ENCODE measurements around the gene COL9A2. TPM values are rescaled to one million over a fixed set of nuclear protein-coding genes. Genes with fewer than 3 reads are reported as not detected.

Gene COL9A2
- polyA plus RNA-seq, 2 of the 4 experiments (the other 2 are of a cell fraction), result 0.12 to 0.16 TPM

- no peak for ATAC-seq
- Histone ChIP-seq H3K9me3 (no peaks in the 10 kb centered on the region), H3K4me2 (no peak overlapping the region), H3K4me1 (no peaks in the 10 kb centered on the region), H3K27ac (no peak overlapping the region), H3K4me3 (no peak overlapping the region)
- no peak for DNase-seq (ENCODE audit: low read depth in 1 of 2, low spot score in 1 of 2)
- POLR2A ChIA-PET, result no interaction called here
- CTCF ChIA-PET, result interaction anchor here (0.7 to 1.6 kb wide), 3 partner anchors 8 to 242 kb away, joined by 3 to 5 read pairs (median 3); no protein-coding TSS in a partner anchor
- FAIRE-seq, result no peak
- WGBS (ENCODE audit: missing lambda C conversion rate), result 86% methylated on average over 6 of the region's 6 CpGs
- TF ChIP-seq SREBF2 (IDR thresholded peaks at IDR 0.05) (no peak), FOXS1 (CRISPR knock-in tag; IDR thresholded peaks at IDR 0.05) (no peak)
Measured at GRCh38 chr1:40307186-40307585, 9.9 kb downstream of the COL9A2 start.

GRCh38 chr1:40306296-40306695, 10.8 kb downstream of the COL9A2 start:
- ChIA-PET POLR2A (no interaction called here), CTCF (interaction anchor here (0.6 to 1.6 kb wide), 6 partner anchors 9 to 1199 kb away, joined by 3 to 5 read pairs (median 4); no protein-coding TSS in a partner anchor)
- Histone ChIP-seq H3K4me1 (no peaks in the 10 kb centered on the region), H3K27ac (no peak overlapping the region), H3K4me3 (no peak overlapping the region), H3K9me3 (no peaks in the 10 kb centered on the region), H3K4me2 (no peak overlapping the region)
- no peak for DNase-seq (ENCODE audit: low read depth in 1 of 2, low spot score in 1 of 2)
- no peak for ATAC-seq
- FAIRE-seq, result no peak
- TF ChIP-seq ELK1 (IDR thresholded peaks at IDR 0.05; ENCODE audit: low read depth, low read length), result no peak
- WGBS (ENCODE audit: missing lambda C conversion rate), result 59% methylated on average over 2 of the region's 4 CpGs

- 88% methylated on average over 1 of the region's 2 CpGs for WGBS (ENCODE audit: missing lambda C conversion rate)
- H3K4me1 ChIP-seq, result no peaks in the 10 kb centered on the region
- H3K27ac ChIP-seq, result no peak overlapping the region
- H3K9me3 ChIP-seq, result no peaks in the 10 kb centered on the region
- no peak for TF ChIP-seq CBX2 (IDR thresholded peaks at IDR 0.05; ENCODE audit: borderline replicate concordance, low read depth)
- no peak for TF ChIP-seq CHD2 (IDR thresholded peaks at IDR 0.05; ENCODE audit: low read length, partially characterized antibody)
- no peak for TF ChIP-seq JUNB (IDR thresholded peaks at IDR 0.05)
- no peak for TF ChIP-seq HES2 (IDR thresholded peaks at IDR 0.05)
- no peak for TF ChIP-seq ZNF302 (CRISPR knock-in tag; IDR thresholded peaks at IDR 0.05)
- TF ChIP-seq ZFP36 (IDR thresholded peaks at IDR 0.05; ENCODE audit: borderline replicate concordance, partially characterized antibody), result no peak
- TF ChIP-seq KDM5A (IDR thresholded peaks at IDR 0.05), result no peak
- no peak for TF ChIP-seq PHF8 (IDR thresholded peaks at IDR 0.05; ENCODE audit: borderline replicate concordance, low read depth)
- no peak for TF ChIP-seq FOSB (CRISPR knock-in tag; IDR thresholded peaks at IDR 0.05)
- TF ChIP-seq FOSL2 (IDR thresholded peaks at IDR 0.05), result no peak
- TF ChIP-seq FOSL2 (CRISPR knock-in tag; IDR thresholded peaks at IDR 0.05), result no peak
- no peak for TF ChIP-seq SMC3 (IDR thresholded peaks at IDR 0.05)
- TF ChIP-seq CBX8 (IDR thresholded peaks at IDR 0.05), result no peak
- TF ChIP-seq E2F6 (IDR thresholded peaks at IDR 0.05; ENCODE audit: borderline replicate concordance, low read depth), result no peak
- TF ChIP-seq CEBPB (IDR thresholded peaks at IDR 0.05), result no peak
- no peak for TF ChIP-seq JUN (IDR thresholded peaks at IDR 0.05)
- no peak for TF ChIP-seq EP300 (IDR thresholded peaks at IDR 0.05)
- no peak for TF ChIP-seq USF2 (IDR thresholded peaks at IDR 0.05)
- no peak for TF ChIP-seq RAD21 (conservative IDR thresholded peaks at IDR 0.05 in 1 of 2, IDR thresholded peaks at IDR 0.05 in 1 of 2)
- no peak for TF ChIP-seq POLR2AphosphoS2 (conservative IDR thresholded peaks at IDR 0.05; ENCODE audit: low read length)
- no peak overlapping the region for H3K4me3 ChIP-seq
- CTCF ChIA-PET, result interaction anchor here (0.6 to 1.2 kb wide), 4 partner anchors 9 to 166 kb away, joined by 3 to 4 read pairs (median 3); no protein-coding TSS in a partner anchor
- DNase-seq (ENCODE audit: low read depth in 1 of 2, low spot score in 1 of 2), result no peak
- ATAC-seq, result no peak
- no peak for FAIRE-seq
- POLR2A ChIA-PET, result no interaction called here
- no peak overlapping the region for H3K4me2 ChIP-seq
Measured at GRCh38 chr1:40305871-40306270, 11.2 kb downstream of the COL9A2 start.

All from A549 (cell line).